SK-N-SH treated with all-trans-retinoic acid at 6 μM for 48 hours (cell line): ENCODE measurements around the gene PTPN13.

Experiments used
- ARNTL ChIP-seq: fragments of 450-650 bp; formaldehyde crosslinking; IDR thresholded peaks from 2 replicates; pipeline ENCODE4 v1.5.0; 2020; ENCODE audit warnings: low read depth, mild to moderate bottlenecking, moderate library complexity, borderline replicate concordance
- SNAI2 ChIP-seq: fragments of 250-450 bp; sonication (Bioruptor Pico); IDR thresholded peaks from 2 replicates; pipeline ENCODE4 v1.5.0; 2020; ENCODE audit warnings: mild to moderate bottlenecking, moderate library complexity
- ZNF8 ChIP-seq: fragments of 450-650 bp; formaldehyde crosslinking; IDR thresholded peaks from 2 replicates; pipeline ENCODE4 v1.5.0; 2020; ENCODE audit warnings: mild to moderate bottlenecking, moderate library complexity

DNA sequence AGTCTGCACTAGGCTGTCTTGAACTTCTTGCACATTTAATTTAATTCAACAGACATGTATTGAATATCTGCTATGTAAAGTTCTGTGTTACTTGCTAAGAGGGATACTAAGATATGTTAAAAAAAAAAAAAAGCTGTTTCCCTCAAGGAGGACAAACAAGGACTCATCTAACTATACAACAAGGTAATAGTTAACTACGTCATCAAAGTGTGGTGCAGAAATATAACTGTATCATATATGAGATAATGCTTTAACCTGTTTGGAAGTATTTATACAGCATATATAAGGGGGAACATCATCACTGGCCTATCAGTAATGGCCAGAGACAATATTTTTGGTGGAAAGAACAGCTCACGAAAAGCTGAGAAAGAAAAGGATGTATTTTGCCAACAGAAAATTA lies 89.9 kb downstream of the PTPN13 start:
- TF ChIP-seq ARNTL (CRISPR knock-in tag) = no peak
- TF ChIP-seq SNAI2 = no peak
- TF ChIP-seq ZNF8 (CRISPR knock-in tag) = no peak
